ENCODE measurements around the gene ALG6.
"Not testable (repeated sequence)": the region's sequence is repeated elsewhere in the genome, so short reads cannot be mapped to it uniquely, and the experiment has no call there.

- not testable (repeated sequence) for TF ChIP-seq POLR2AphosphoS5, POLR2A, CTCF, EP300 (IDR thresholded peaks at IDR 0.05)
These were observed 11.2 kb upstream of the ALG6 start for GRCh38 chr1:63356234-63356633.
